Measurements from ENCODE around the gene L1CAM.

DNA sequence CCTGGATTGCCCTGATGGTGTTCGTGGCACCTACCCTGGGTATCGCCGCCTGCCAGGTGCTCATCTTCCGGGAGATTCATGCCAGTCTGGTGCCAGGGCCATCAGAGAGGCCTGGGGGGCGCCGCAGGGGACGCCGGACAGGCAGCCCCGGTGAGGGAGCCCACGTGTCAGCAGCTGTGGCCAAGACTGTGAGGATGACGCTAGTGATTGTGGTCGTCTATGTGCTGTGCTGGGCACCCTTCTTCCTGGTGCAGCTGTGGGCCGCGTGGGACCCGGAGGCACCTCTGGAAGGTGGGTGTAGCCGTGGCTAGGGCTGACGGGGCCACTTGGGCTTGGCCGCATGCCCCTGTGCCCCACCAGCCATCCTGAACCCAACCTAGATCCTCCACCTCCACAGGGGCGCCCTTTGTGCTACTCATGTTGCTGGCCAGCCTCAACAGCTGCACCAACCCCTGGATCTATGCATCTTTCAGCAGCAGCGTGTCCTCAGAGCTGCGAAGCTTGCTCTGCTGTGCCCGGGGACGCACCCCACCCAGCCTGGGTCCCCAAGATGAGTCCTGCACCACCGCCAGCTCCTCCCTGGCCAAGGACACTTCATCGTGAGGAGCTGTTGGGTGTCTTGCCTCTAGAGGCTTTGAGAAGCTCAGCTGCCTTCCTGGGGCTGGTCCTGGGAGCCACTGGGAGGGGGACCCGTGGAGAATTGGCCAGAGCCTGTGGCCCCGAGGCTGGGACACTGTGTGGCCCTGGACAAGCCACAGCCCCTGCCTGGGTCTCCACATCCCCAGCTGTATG, 20.3 kb upstream of the L1CAM start:
- TF ChIP-seq CTCF (IDR thresholded peaks at IDR 0.05) (no peak), POLR2AphosphoS5 (IDR thresholded peaks at IDR 0.05) (no peak), POLR2A (IDR thresholded peaks at IDR 0.05) (no peak), EP300 (IDR thresholded peaks at IDR 0.05; ENCODE audit: low read depth) (no peak)
